GM19023 (cell line): ENCODE measurements around the gene ANKRD12.

Experiments
- ATAC-seq: cut with Tn5 transposase; IDR thresholded peaks from one replicate; pipeline ENCODE4 v1.9.1; 2021; ENCODE audit warnings: mild to moderate bottlenecking, moderate library complexity; ENCODE audit not compliant: unreplicated experiment

ANKRD12 gene

DNA sequence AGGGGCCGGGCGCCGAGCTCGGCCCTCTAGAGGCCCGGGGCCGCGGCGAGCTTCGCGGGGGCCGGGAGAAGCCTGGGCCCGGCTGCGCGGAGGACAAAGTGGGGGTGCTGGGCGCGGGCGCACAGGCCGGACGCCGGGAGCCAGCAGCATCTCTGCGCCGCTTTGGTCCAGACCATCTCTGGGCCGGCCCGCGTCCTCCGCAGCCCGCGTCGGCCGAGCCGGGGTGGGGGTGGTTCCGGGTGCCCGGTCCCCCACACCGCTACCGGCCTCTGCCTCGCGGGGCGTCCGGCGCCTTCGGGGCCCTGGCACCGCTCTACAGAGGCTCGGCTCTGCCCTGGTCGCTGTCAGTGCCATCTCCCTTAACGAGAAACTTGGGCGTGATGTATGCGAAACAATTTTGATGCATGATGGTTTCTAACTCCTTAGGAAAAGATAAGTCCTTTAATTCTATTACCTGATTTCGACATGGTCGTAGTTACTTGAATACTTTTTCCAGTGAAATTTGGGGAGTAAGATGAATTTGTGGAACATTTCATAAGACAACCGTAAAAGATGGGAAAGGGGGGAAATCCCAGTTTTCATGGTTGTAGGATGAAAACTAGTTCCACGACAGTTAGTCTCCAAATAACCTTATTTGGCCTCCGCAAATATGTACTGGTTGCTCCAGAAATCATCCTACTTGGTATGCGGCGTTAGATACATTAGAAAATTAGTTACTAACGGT lies 198.6 kb downstream of the ANKRD12 start:
- peak; percentile 48 for ATAC-seq
